SH-SY5Y (cell line): ENCODE data around the gene NEK7.

Source experiments
- GATA2 ChIP-seq: IDR thresholded peaks from 2 replicates; pipeline ENCODE4 v1.6.1; 2011; ENCODE audit warnings: mild to moderate bottlenecking, low read depth, low read length
- GATA3 ChIP-seq: IDR thresholded peaks from 2 replicates; pipeline ENCODE4 v1.6.1; 2011; ENCODE audit warnings: low read depth, mild to moderate bottlenecking, low read length, moderate library complexity

DNA sequence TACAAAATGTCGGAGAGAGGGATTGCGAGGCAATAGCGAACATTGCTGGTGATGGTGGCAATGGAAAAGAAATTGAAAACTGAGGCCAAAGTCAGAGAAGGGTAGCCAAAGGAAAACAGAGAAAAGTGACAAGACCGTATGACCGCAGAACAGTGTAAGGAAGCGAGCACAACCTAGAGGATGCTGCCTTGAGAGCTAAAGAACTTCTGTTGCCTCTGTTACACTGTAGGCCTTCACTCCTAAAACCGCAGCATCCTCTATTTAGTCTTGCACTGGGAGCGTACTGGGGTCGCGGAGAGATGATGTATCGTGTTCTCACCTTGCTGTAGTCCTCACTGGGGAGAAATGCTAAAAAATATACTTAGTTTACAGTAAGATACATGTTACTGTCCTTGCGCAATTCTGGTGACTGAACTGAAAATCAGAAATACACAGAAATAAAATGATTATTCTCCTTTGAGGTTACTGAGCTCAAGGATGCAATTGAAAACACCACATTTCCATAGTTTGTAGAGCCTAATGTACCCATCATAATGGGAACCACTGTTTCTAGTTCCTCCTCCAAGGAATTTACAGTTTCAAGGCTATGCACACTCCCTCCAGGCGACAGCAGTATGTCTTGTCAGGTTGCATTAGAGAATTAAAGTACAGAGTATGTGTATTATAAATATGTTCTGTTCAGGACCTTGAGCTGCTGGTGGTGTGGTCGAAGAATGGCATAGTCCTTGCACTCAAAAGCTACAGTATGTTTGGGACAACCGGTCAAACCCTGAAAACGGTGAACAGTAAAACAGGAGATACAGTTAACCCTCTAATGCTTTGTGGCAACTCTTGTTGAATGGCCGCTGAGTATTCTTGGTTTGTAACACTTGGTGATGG is 1.3 kb downstream of the NEK7 start:
- TF ChIP-seq GATA2 (no peak), GATA3 (no peak)
